B cell (primary cell): ENCODE measurements around the gene WDFY2. TPM values are rescaled to one million over a fixed set of nuclear protein-coding genes. Genes with fewer than 3 reads are reported as not detected.

Experiments
- ATAC-seq: fragments of 200-7000 bp; cut with Tn5 transposase; one replicate; pipeline ENCODE4 v1.10.0; 2021; ENCODE audit warnings: low read depth, mild to moderate bottlenecking, moderate number of reproducible peaks, moderate library complexity
- CTCF ChIA-PET: fragments of 350-600 bp; sonication (Branson Sonifier 250); formaldehyde crosslinking; loops from one replicate; lab custom pipeline; 2021; ENCODE audit warnings: antibody characterized with exemption, inconsistent platforms; lab: Charles Lee
- POLR2A ChIA-PET: fragments of 350-600 bp; sonication (Branson Sonifier 250); formaldehyde crosslinking; loops from one replicate; lab custom pipeline; 2021; ENCODE audit warnings: antibody characterized with exemption; lab: Charles Lee
- DNase-seq: peaks from one replicate; pipeline ENCODE4 v3.0.0; 2013
- H2AFZ ChIP-seq: 2 replicates; pipeline ENCODE4 v1.6.1; 2012; ENCODE audit warnings: mild to moderate bottlenecking, low read depth, low read length; ENCODE audit not compliant: insufficient read depth, poor library complexity, severe bottlenecking
- H3K27ac ChIP-seq, 2 donors: 1 replicate in 1 of 2; 2 replicates in 1 of 2; pipeline ENCODE4 v1.5.1; 2012 to 2013; ENCODE audit warnings: low read length in 2 of 2, mild to moderate bottlenecking in 2 of 2, moderate library complexity in 1 of 2
- H3K27me3 ChIP-seq, 4 experiments: fragments of 200-600 bp in 1 of 4; sonication (generic) in 1 of 4; replicated peaks in 1 of 4; 1 replicate in 2 of 4; 2 replicates in 2 of 4; pipeline versions ENCODE4 v1.6.1 to v1.7.0; 2013 to 2016; ENCODE audit warnings: low read length in 3 of 4, mild to moderate bottlenecking in 2 of 4, mixed read lengths in 1 of 4, moderate library complexity in 1 of 4; ENCODE audit not compliant: insufficient read depth in 4 of 4, control insufficient read depth in 3 of 4; ENCODE audit errors: control extremely low read depth in 1 of 4
- H3K36me3 ChIP-seq, 2 experiments: replicated peaks in 1 of 2; 1 replicate in 1 of 2; 2 replicates in 1 of 2; pipeline versions ENCODE4 v1.6.1 to v1.7.1; 2013; ENCODE audit warnings: low read length in 1 of 2; ENCODE audit not compliant: insufficient read depth in 2 of 2, control insufficient read depth in 1 of 2; ENCODE audit errors: control extremely low read depth in 1 of 2, extremely low read depth in 1 of 2
- H3K4me1 ChIP-seq, 2 donors: fragments of 200-600 bp in 1 of 2; sonication (generic) in 1 of 2; 1 replicate in 1 of 2; 2 replicates in 1 of 2; pipeline versions ENCODE4 v1.5.1 to v1.6.1; 2013 to 2017; ENCODE audit warnings: low read length in 2 of 2; ENCODE audit not compliant: control insufficient read depth in 2 of 2, insufficient read depth in 2 of 2
- H3K4me2 ChIP-seq: replicated peaks from 2 replicates; pipeline ENCODE3; 2012; ENCODE audit warnings: mild to moderate bottlenecking, low read depth, low read length; ENCODE audit not compliant: poor library complexity, severe bottlenecking
- H3K4me3 ChIP-seq, 5 experiments: fragments of 200-600 bp in 1 of 5; sonication (generic) in 1 of 5; 1 replicate in 3 of 5; 2 replicates in 2 of 5; pipeline versions ENCODE4 v1.5.1 to v1.7.0; 2011 to 2016; ENCODE audit warnings: low read length in 4 of 5, mild to moderate bottlenecking in 4 of 5, low read depth in 2 of 5, control low read depth in 1 of 5, moderate library complexity in 1 of 5; ENCODE audit not compliant: insufficient read depth in 1 of 5; ENCODE audit errors: control extremely low read depth in 1 of 5, extremely low read depth in 1 of 5
- H3K79me2 ChIP-seq: fragments of 200-600 bp; sonication (generic); one replicate; pipeline ENCODE4 v1.6.0; 2016; ENCODE audit warnings: low read length; ENCODE audit not compliant: control insufficient read depth, insufficient read depth
- H3K9ac ChIP-seq: fragments of 200-600 bp; sonication (generic); 2 replicates; pipeline ENCODE4 v1.6.1; 2017; ENCODE audit warnings: mild to moderate bottlenecking, low read length, moderate library complexity
- H3K9me3 ChIP-seq, 3 donors: one replicate each; pipeline versions ENCODE4 v1.6.1 to v1.7.1; 2013; ENCODE audit warnings: low read length in 2 of 3; ENCODE audit not compliant: control insufficient read depth in 2 of 3, insufficient read depth in 1 of 3; ENCODE audit errors: control extremely low read depth in 1 of 3
- H4K20me1 ChIP-seq: 2 replicates; pipeline ENCODE4 v1.6.0; 2012; ENCODE audit warnings: mild to moderate bottlenecking, low read length; ENCODE audit not compliant: insufficient read depth, control insufficient read depth, poor library complexity, severe bottlenecking
- H3K27ac Mint-ChIP-seq: one replicate; pipeline ENCODE4 v1.8.0; 2021; ENCODE audit warnings: mixed read lengths
- H3K27me3 Mint-ChIP-seq: one replicate; pipeline ENCODE4 v1.8.0; 2021; ENCODE audit warnings: mixed read lengths
- H3K4me1 Mint-ChIP-seq: one replicate; pipeline ENCODE4 v1.8.0; 2021; ENCODE audit warnings: mixed read lengths
- H3K4me3 Mint-ChIP-seq: one replicate; pipeline ENCODE4 v1.8.0; 2021; ENCODE audit warnings: mixed read lengths
- H3K9me3 Mint-ChIP-seq: one replicate; pipeline ENCODE4 v1.8.0; 2022; ENCODE audit warnings: mixed read lengths; ENCODE audit not compliant: insufficient read depth
- EZH2 ChIP-seq: IDR thresholded peaks from 2 replicates; pipeline ENCODE4 v1.6.1; 2012; ENCODE audit warnings: borderline replicate concordance, low read depth, mild to moderate bottlenecking, moderate library complexity, low read length; ENCODE audit not compliant: insufficient read depth, poor library complexity, severe bottlenecking
- WGBS: methylation state at CpG from one replicate; pipeline ENCODE4 v1.1.5; 2013; ENCODE audit warnings: missing lambda C conversion rate; ENCODE audit not compliant: insufficient coverage; 5-methylcytosine and 5-hydroxymethylcytosine counted together
- intact Hi-C: fragments of 100-400 bp; cut with micrococcal nuclease; formaldehyde crosslinking; loops from one replicate; pipeline ENCODE4 v1.10.0; 2022
- polyA plus RNA-seq: library from polyadenylated mRNA; depleted of rRNA; stranded (reverse); fragments of >200 nt; gene quantifications from 2 replicates; pipeline ENCODE4 v1.2.3, GENCODE V29; 2012
- total RNA-seq, 2 donors: library from RNA; stranded (reverse); fragments of 120-200 nt in 1 of 2; gene quantifications; 1 replicate in 1 of 2; 2 replicates in 1 of 2; pipeline versions ENCODE4 v1.2.3 to v1.2.4, GENCODE V29; 2013 to 2022
- TF ChIP-seq, protein P1 (sequence below): fragments of 200-600 bp; IDR thresholded peaks from one replicate; pipeline ENCODE4 v1.8.0; 2022; ENCODE audit warnings: antibody characterized with exemption, mild to moderate bottlenecking

The WDFY2 gene
- total and polyA plus RNA-seq, 2 donors (not counting 1 experiment from before 2014, with no cell fraction given) = 12.4 to 47.7 TPM

DNA sequence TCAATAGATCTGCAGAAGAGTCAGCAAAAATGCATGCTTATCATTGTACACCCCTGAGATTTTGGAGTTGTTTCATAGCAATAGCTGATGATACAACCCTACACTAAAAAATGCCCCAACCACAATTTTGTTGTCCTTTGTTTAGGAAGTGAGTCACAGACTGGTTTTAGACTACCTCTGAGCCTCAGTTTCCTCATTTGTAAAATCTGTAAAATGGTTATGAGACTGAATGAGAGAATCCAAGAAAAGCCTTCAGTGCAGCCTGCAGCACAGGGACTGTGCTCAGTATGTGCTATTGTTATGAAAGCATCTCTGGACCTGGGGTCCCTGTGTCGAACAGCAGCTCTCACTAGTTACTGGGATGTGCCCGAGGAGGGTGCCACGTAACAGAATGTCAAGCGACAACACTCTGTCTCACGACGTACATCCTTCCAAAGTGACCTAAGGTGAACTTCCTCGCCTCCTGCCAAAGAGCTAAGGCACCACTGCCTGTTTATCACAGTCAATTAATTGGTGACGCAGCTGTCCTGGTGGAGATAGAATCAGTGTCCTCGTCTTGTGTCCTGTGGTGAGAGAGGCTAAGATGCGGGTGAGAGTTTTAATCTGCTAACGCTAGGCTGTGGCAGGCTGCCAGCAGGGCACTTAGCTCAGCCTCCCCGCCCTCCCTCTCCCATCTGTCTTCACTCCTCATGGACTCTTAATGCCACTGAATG lies 201.6 kb downstream of the WDFY2 start:
- Histone ChIP-seq H3K4me3 (no peak overlapping the region), H3K27me3 (no peaks in the 10 kb centered on the region), H3K9ac (no peak overlapping the region), H3K4me1 (peaks cover 0 to 10% of the 10 kb centered on the region in 2 donors), H3K79me2 (no peaks in the 10 kb centered on the region), H3K27ac (no peak overlapping the region), H2AFZ (no peak overlapping the region), H3K4me2 (no peak overlapping the region), H3K9me3 (no peaks in the 10 kb centered on the region), H3K36me3 (no peaks in the 10 kb centered on the region), H4K20me1 (no peaks in the 10 kb centered on the region)
- no peak overlapping the region for H3K27ac Mint-ChIP-seq
- DNase-seq (no peak), ATAC-seq (no peak)
- H3K27me3 Mint-ChIP-seq = no peaks in the 10 kb centered on the region
- ChIA-PET POLR2A (no interaction called here), CTCF (interaction anchor here (1.0 kb wide), 1 partner anchor 15 kb away, joined by 3 read pairs; no protein-coding TSS in a partner anchor)
- TF ChIP-seq, protein P1, sequence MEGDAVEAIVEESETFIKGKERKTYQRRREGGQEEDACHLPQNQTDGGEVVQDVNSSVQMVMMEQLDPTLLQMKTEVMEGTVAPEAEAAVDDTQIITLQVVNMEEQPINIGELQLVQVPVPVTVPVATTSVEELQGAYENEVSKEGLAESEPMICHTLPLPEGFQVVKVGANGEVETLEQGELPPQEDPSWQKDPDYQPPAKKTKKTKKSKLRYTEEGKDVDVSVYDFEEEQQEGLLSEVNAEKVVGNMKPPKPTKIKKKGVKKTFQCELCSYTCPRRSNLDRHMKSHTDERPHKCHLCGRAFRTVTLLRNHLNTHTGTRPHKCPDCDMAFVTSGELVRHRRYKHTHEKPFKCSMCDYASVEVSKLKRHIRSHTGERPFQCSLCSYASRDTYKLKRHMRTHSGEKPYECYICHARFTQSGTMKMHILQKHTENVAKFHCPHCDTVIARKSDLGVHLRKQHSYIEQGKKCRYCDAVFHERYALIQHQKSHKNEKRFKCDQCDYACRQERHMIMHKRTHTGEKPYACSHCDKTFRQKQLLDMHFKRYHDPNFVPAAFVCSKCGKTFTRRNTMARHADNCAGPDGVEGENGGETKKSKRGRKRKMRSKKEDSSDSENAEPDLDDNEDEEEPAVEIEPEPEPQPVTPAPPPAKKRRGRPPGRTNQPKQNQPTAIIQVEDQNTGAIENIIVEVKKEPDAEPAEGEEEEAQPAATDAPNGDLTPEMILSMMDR = no peak
- TF ChIP-seq EZH2 = no peak
- H3K4me1 Mint-ChIP-seq = peaks cover 11% of the 10 kb centered on the region
- 80% methylated on average over 9 of the region's 12 CpGs for WGBS
- H3K4me3 Mint-ChIP-seq = no peak overlapping the region
- H3K9me3 Mint-ChIP-seq = no peaks in the 10 kb centered on the region
- intact Hi-C loops = no loop called here
